ENCODE results near the gene KLRC4.

- TF ChIP-seq ZNF687 (IDR thresholded peaks at IDR 0.05) (no peak), POLR2A (IDR thresholded peaks at IDR 0.05; ENCODE audit: low read depth, low read length) (no peak), RAD21 (IDR thresholded peaks at IDR 0.05; ENCODE audit: insufficient read depth, low read depth, low read length) (no peak)
Observed at GRCh38 chr12:10397296-10397695, 12.3 kb downstream of the KLRC4 start.
